ENCODE data around the gene SUMO3. TPM values are rescaled to one million over a fixed set of nuclear protein-coding genes. Genes with fewer than 3 reads are reported as not detected.

The SUMO3 gene
- total and polyA plus RNA-seq, 2 donors (not counting 1 experiment from before 2014, with no cell fraction given): 96.3 to 190 TPM

GRCh38 chr21:44805226-44805625, 12.6 kb downstream of the SUMO3 start:
- Histone ChIP-seq H3K4me3 (replicated peaks in 1 of 4; ENCODE audit: control extremely low read depth in 1 of 4, insufficient read depth in 1 of 4, low read depth in 3 of 4, low read length in 4 of 4) (no peak overlapping the region), H3K9ac (ENCODE audit: insufficient read depth, low read length) (no peak overlapping the region), H3K79me2 (ENCODE audit: control insufficient read depth, insufficient read depth, low read length) (peaks cover 18% of the 10 kb centered on the region), H2AFZ (ENCODE audit: low read length) (no peak overlapping the region), H4K20me1 (ENCODE audit: control insufficient read depth, extremely low read depth, insufficient read depth, low read length) (no peaks in the 10 kb centered on the region), H3K27me3 (ENCODE audit: control insufficient read depth, insufficient read depth, low read length) (no peaks in the 10 kb centered on the region), H3K36me3 (ENCODE audit: control insufficient read depth, insufficient read depth, low read length) (peaks cover 21% of the 10 kb centered on the region), H3K9me3 (ENCODE audit: control insufficient read depth, insufficient read depth, low read depth, low read length) (no peaks in the 10 kb centered on the region), H3K27ac (ENCODE audit: insufficient read depth, low read length) (no peak overlapping the region), H3K4me2 (ENCODE audit: extremely low read depth, insufficient read depth, low read length) (no peak overlapping the region), H3K4me1 (ENCODE audit: control insufficient read depth, extremely low read depth, insufficient read depth, low read length) (peaks cover 4% of the 10 kb centered on the region)
- TF ChIP-seq EZH2 (IDR thresholded peaks at IDR 0.05; ENCODE audit: low read length, missing control alignments): no peak
- no peak for TF ChIP-seq CTCF (conservative IDR thresholded peaks at IDR 0.05 in 1 of 2, IDR thresholded peaks at IDR 0.05 in 1 of 2; ENCODE audit: low read depth in 1 of 2, low read length in 2 of 2)
- DNase-seq (ENCODE audit: low read depth in 2 of 2): no peak

GRCh38 chr21:44804762-44805161, 13.1 kb downstream of the SUMO3 start:
- Histone ChIP-seq H3K36me3 (ENCODE audit: control insufficient read depth, insufficient read depth, low read length) (peaks cover 19% of the 10 kb centered on the region), H3K27me3 (ENCODE audit: control insufficient read depth, insufficient read depth, low read length) (no peaks in the 10 kb centered on the region), H2AFZ (ENCODE audit: low read length) (no peak overlapping the region), H3K27ac (ENCODE audit: insufficient read depth, low read length) (no peak overlapping the region), H3K4me1 (ENCODE audit: control insufficient read depth, extremely low read depth, insufficient read depth, low read length) (peaks cover 4% of the 10 kb centered on the region), H4K20me1 (ENCODE audit: control insufficient read depth, extremely low read depth, insufficient read depth, low read length) (no peaks in the 10 kb centered on the region), H3K9ac (ENCODE audit: insufficient read depth, low read length) (no peak overlapping the region), H3K4me2 (ENCODE audit: extremely low read depth, insufficient read depth, low read length) (no peak overlapping the region), H3K9me3 (ENCODE audit: control insufficient read depth, insufficient read depth, low read depth, low read length) (no peaks in the 10 kb centered on the region), H3K79me2 (ENCODE audit: control insufficient read depth, insufficient read depth, low read length) (peaks cover 20% of the 10 kb centered on the region), H3K4me3 (replicated peaks in 1 of 4; ENCODE audit: control extremely low read depth in 1 of 4, insufficient read depth in 1 of 4, low read depth in 3 of 4, low read length in 4 of 4) (no peak overlapping the region)
- no peak for TF ChIP-seq EZH2 (IDR thresholded peaks at IDR 0.05; ENCODE audit: low read length, missing control alignments)
- TF ChIP-seq CTCF (conservative IDR thresholded peaks at IDR 0.05 in 1 of 2, IDR thresholded peaks at IDR 0.05 in 1 of 2; ENCODE audit: low read depth in 1 of 2, low read length in 2 of 2): no peak
- no peak for DNase-seq (ENCODE audit: low read depth in 2 of 2)

GRCh38 chr21:44803651-44804050, 14.2 kb downstream of the SUMO3 start:
- Histone ChIP-seq H3K9me3 (ENCODE audit: control insufficient read depth, insufficient read depth, low read depth, low read length) (no peaks in the 10 kb centered on the region), H3K27me3 (ENCODE audit: control insufficient read depth, insufficient read depth, low read length) (no peaks in the 10 kb centered on the region), H3K79me2 (ENCODE audit: control insufficient read depth, insufficient read depth, low read length) (peaks cover 28% of the 10 kb centered on the region), H3K27ac (ENCODE audit: insufficient read depth, low read length) (no peak overlapping the region), H3K36me3 (ENCODE audit: control insufficient read depth, insufficient read depth, low read length) (peaks cover 19% of the 10 kb centered on the region), H2AFZ (ENCODE audit: low read length) (no peak overlapping the region), H3K9ac (ENCODE audit: insufficient read depth, low read length) (no peak overlapping the region), H4K20me1 (ENCODE audit: control insufficient read depth, extremely low read depth, insufficient read depth, low read length) (no peaks in the 10 kb centered on the region), H3K4me1 (ENCODE audit: control insufficient read depth, extremely low read depth, insufficient read depth, low read length) (peaks cover 4% of the 10 kb centered on the region), H3K4me2 (ENCODE audit: extremely low read depth, insufficient read depth, low read length) (no peak overlapping the region), H3K4me3 (replicated peaks in 1 of 4; ENCODE audit: control extremely low read depth in 1 of 4, insufficient read depth in 1 of 4, low read depth in 3 of 4, low read length in 4 of 4) (no peak overlapping the region)
- no peak for TF ChIP-seq CTCF (conservative IDR thresholded peaks at IDR 0.05 in 1 of 2, IDR thresholded peaks at IDR 0.05 in 1 of 2; ENCODE audit: low read depth in 1 of 2, low read length in 2 of 2)
- TF ChIP-seq EZH2 (IDR thresholded peaks at IDR 0.05; ENCODE audit: low read length, missing control alignments): no peak
- DNase-seq (ENCODE audit: low read depth in 2 of 2): no peak

All from fibroblast of lung (primary cell).